LNCaP clone FGC (cell line): Measurements from ENCODE around the gene ZNF322.

Experiments used
- DNase-seq: peaks from one replicate; pipeline ENCODE4 v3.0.0-alpha.2; 2011; ENCODE audit warnings: low read depth
- H3K4me3 ChIP-seq: 2 replicates; pipeline ENCODE4 v1.5.1; 2011; ENCODE audit warnings: mild to moderate bottlenecking, low read depth, low read length, control low read depth
- CTCF ChIP-seq: IDR thresholded peaks from 2 replicates; pipeline ENCODE4 v1.5.1; 2012; ENCODE audit warnings: mild to moderate bottlenecking; ENCODE audit not compliant: control insufficient read depth, insufficient read depth; ENCODE audit errors: extremely low read depth

Gene ZNF322

DNA sequence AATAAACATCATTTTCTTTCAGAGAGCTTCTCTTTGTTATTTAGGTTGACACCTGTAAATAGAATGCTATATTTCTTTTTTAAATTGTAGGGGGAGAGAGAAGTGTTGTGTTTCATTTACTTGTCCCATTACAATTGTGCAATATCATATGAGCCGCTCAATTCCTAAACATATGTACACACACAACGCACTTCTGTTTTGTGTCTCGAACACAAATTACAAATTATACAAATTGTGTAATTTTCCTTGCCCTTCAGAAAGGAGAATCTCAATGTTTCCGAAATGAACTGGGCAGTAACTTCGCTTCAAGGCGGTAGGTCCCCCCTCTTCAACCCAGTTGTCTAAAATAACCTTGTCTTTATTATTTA is 65.4 kb downstream of the ZNF322 start:
- no peak for DNase-seq
- no peak for TF ChIP-seq CTCF
- no peak overlapping the region for H3K4me3 ChIP-seq

GRCh38 chr6:26593278-26594130 is 66.0 kb downstream of the ZNF322 start:
- H3K4me3 ChIP-seq = no peak overlapping the region
- TF ChIP-seq CTCF = no peak
- DNase-seq = no peak

DNA sequence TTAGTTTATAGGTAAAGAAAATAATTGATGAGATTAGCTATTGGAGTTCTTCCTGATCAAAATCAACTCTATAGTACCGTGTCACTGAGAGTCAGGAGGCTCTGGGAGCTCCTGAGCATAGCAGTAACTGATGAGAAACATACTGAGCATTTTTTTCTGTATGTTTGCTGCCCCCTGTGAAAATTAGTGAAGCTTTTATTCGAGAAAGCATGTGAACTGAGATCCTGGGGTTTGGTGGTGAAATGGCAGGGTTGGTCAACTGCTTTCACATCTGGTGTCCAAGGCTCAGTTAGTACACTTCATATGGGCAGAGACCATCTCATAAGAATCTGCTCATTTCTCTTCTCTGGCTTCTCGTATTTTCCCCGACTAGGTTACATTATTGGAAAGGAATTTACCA is 66.9 kb downstream of the ZNF322 start:
- no peak for DNase-seq
- H3K4me3 ChIP-seq = no peak overlapping the region
- TF ChIP-seq CTCF = no peak

DNA sequence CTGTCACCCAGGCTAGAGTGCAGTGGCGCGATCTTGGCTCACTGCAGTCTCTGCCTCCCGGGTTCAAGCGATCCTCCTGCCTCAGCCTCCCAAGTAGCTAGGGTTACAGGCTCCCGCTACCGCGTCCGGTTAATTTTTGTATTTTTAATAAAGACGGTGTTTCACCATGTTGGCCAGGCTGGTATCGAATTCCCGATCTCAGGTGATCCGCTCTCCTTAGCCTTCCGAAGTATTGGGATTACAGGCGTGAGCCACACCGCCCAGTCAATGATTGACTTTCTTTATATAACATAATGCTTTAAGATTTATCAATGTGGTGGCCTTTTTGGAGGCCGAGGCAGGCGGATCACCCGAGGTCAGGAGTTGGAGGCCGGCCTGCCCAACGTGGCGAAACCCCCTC is 70.6 kb downstream of the ZNF322 start:
- no peak overlapping the region for H3K4me3 ChIP-seq
- TF ChIP-seq CTCF = no peak
- no peak for DNase-seq
